Activated CD8-positive, alpha-beta memory T cell treated with anti-CD3 and anti-CD28 coated beads, Interleukin-2, amount 50 U/mL, for 24 hours (primary cell): ENCODE results near the gene AP3D1.

Experiments
- DNase-seq: peaks from one replicate; pipeline ENCODE4 v3.0.0-alpha.2; 2020; ENCODE audit errors: extremely low read depth

AP3D1 gene

DNA sequence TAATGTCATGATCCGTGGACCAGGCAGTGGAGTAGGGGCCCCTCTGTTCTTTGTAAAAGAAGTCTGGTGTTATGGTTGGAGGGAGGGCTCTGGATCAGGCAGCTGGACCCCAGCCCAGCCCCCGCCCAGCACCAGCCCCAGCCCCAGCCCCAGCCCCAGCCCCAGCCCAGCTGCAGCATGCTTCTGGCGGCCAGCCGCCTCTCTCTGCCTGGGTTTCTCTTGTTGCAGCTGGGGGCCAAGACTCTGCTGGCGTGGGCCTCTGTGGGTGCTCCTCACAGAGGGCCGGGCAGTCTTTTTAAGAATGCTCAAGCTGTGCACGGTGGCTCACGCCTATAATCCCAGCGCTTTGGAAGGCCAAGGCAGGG, 30.2 kb upstream of the AP3D1 start:
- DNase-seq: no peak

DNA sequence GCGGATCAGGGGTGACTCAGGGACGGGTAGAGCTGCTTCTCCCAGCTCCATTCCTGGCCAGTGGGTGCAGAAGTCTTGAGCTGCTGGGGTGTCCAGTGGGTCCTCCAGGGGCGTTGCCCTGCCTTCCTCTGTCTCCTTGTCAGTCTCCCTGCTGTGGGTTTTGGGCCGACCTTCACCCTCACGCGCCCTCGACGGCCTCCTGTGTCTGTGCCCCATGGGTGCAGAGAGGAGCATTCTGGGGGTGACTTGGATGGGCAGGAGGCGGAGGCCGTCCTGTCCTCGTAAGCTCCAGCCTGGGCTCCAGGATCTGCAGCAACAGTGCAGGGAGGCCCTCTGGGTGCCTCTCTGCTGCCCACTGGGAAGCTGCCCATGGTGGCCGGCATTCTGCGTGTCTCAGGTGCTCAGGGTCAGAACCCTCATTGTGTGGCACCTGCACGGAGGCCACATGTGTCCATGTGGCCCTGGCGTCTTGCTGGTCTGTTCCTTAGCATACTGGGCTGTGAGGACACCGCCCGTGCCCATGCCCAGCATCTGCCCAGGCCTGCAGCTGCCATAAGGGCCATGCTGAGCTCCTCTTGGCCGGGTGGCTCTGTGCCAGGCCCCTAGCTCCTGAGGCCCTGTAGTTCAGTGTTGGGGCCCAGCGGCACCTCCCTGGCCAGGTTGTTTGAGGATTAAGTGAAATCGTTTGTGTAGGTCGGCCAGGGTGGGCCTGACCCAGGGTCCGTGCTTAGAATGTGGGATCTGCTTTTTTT, 29.7 kb upstream of the AP3D1 start:
- no peak for DNase-seq

DNA sequence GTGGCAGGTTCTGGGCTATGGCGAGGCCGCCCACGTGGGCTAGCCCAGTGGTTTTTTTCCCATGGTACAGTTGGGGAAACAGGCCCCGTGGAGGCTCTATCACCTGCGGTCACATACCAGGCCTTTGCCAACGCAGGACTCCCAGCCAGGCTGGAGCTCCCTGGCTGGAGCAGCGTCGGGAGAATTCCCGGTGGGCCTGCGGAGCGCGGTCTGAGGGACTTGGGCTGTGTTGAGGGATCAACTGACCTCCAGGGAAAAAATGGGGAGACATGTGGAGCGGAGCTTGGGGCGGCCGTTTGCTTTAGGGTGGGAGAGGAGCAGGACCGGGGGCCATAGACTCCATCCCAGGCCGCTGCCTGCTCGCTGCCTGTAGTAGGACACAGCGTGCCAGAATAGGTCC, 28.7 kb upstream of the AP3D1 start:
- no peak for DNase-seq

DNA sequence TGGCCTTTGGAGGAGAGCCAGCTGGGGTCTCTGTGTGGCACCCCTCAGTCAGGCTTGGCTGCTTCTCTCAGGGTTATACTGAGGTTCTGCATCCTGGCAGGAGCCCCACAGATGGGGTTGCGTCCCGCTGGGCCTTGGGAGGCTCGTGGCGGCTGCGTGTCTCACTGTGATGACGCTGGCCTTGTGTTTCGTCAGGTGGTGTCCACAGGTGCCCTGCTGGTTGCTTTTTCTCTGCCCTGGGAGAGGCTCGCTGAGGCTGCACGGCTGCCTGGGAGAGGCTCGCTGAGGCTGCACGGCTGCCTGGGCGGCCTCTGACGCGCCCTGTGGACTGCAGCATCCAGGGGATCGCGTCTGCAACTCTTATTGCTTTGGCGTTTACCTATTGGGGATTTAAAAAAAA, 27.7 kb upstream of the AP3D1 start:
- DNase-seq: no peak

DNA sequence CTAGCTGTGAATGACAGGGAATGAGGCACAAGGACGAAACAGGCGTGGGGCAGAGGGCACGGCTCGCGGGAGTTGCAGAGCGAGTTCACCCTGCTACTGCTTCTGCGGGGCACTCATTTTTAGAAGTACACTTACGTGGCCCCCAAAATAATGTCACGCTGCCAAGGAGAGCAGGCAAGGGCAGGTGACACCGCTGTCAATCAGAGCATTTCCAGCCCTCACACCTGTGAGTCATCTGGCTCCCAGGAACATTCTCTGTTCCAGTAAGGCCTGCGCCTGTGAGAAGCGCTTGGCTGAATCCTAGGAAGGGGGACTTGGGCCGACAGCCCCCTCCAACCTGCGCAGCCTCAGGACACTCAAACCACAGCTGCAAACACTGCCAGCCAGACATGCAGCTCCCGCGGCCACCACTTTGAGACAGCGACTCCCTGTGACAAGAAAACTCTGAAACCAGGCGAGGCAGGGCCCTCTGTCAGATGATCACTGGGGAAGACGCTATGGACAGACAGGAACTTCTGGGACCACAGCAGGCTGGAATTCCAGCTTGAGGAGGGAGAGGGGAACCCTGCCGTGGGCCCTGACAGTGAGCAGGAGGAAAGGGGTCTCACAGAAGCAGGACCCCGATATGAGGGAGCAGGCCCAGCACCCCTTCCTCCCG, 25.1 kb upstream of the AP3D1 start:
- no peak for DNase-seq

DNA sequence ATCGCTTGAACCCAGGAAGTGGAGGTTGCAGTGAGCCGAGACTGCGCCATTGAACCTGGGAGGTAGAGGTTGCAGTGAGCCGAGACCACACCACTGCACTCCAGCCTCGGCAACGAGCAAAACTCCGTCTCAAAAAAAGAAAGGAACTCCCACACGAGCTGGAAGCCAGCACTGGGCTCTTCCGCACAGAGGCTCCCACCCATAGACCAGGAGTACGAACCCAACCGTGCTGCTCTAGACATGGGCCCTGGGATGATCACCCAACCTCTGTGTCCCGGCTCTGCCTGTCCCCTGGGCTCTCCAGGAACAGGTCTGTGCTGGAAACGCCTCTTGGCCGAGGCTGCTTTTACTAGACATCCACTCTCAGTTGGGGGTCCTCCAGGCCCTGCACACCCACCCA, 24.4 kb upstream of the AP3D1 start:
- DNase-seq: no peak

DNA sequence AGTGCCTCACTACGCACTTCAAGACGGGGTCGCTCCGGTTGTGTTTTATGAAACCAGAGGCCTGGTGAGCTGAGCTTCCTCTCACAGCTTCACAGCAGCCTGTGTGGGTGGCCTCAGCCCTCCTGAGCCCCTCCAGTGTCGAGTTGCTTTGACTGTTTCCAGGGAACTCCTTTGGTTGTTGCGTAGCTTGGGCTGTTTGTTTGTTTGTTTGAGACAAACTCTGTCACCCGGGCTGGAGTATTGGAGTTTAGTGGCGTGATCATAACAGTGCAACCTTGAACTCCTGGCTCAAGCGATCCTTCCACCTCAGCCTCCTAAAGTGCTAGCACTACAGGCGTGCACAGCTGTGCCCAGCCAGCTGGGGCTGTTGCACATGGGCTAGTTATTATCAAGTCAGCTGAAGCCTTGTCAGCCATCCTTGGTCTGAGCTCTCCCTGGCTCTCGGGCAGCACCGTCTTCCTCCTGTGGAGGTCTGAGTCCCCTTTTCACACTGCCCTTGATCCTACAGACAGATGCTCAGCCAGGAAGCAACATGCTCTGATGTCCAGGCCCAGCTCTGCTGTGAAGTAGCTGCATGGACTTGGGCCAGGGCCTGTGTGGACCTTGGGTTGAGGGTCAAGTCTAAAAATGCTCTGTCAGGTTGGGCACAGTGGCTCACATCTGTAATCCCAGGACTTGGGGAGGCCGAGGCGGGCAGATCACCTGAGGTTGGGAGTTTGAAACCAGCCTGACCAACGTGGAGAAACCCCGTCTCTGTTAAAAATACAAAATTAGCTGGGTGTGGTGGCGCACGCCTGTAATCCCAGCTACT, 22.6 kb upstream of the AP3D1 start:
- DNase-seq: no peak

DNA sequence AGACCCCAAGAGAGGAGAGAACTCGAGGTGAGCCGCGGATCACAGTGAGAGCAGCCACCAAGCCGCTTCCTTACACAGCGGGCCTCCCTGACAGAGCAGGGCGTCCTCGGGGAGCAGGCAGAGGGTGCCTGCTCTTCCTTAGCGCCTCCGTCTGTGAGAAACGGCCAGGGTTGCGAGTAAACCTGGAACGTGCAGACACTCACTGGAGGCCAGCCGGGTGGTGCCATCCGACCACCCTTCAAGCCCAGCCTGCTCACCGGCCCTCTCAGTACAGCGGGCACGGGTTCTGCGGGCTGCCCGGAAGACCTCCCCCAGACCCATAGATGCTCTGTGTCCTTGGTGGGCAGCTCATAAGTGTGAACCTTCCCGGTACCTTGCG, 22.0 kb upstream of the AP3D1 start:
- DNase-seq: no peak

DNA sequence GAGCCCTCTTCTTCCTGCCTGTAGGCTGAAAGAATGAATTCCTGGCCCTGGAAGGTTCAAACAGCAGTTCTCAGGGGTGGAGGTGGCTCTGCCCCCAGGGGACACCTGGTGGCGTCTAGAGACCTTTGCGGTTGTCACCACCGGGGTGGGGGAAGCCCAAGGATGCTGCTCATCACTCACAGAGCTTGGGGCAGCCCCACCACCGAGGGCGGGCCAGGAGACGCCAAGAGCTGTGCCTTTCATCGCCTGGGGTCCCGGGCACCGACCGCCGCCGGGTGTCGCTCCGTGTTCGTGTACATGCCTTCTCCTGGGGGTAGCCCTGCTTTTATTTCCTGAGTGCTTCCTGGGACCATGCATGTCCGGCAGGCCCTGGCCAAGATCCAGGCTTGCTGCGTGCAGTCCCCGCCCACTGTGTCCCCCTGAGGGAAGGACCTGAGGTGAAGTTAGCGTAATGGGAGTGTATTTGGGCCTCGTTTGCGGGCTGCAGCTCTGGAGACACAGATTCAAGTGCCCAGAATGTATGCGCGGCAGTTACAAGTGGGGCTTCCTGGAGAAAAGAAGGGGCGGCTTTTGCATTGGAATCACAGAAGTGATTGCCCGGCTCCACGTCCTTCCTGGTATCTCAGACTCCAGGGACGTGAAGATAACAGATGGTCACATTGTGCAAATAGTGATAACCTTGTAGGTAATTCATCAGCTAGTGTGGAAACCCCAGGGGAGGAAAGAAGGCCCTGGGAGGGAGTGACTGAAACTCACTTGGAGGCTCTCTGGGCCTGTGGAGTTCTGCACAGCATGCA, 20.2 kb upstream of the AP3D1 start:
- DNase-seq: peak; percentile 64

DNA sequence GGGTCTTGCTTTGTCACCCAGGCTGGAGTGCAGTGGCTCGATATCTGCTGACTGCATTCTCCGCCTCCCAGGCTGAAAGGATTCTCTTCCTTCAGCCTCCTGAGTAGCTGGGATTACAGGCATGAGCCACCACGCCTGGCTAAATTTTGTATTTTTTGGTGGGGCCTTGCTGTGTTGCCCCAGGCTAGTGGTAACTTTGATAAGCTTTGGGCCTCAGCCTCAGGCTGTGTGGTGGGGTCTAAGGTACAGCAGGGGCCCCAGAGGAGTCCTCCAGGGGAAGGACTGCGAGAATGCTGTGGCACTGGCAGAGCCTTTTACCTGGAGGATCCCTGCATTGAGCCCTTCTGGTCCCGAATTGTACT, 19.6 kb upstream of the AP3D1 start:
- DNase-seq: no peak

DNA sequence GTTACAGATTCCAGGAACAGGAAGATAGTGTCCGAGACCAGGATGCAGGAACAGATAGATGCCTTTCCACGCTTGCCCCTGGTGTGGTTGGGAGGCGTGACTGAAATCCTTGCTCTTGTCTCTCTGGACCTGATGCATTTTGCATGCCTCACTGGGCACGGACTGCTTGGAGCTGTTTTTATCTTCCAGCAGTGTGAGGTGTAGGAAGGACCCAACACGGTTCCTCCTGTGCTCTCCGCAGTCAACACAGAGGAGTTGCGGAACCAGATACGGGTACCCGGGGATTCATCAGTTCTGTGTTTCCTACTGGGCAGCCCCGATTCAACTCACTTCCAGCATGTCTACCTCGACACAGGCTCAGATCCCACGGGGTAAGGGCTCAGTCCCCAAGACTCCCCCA, 18.9 kb upstream of the AP3D1 start:
- DNase-seq: no peak

DNA sequence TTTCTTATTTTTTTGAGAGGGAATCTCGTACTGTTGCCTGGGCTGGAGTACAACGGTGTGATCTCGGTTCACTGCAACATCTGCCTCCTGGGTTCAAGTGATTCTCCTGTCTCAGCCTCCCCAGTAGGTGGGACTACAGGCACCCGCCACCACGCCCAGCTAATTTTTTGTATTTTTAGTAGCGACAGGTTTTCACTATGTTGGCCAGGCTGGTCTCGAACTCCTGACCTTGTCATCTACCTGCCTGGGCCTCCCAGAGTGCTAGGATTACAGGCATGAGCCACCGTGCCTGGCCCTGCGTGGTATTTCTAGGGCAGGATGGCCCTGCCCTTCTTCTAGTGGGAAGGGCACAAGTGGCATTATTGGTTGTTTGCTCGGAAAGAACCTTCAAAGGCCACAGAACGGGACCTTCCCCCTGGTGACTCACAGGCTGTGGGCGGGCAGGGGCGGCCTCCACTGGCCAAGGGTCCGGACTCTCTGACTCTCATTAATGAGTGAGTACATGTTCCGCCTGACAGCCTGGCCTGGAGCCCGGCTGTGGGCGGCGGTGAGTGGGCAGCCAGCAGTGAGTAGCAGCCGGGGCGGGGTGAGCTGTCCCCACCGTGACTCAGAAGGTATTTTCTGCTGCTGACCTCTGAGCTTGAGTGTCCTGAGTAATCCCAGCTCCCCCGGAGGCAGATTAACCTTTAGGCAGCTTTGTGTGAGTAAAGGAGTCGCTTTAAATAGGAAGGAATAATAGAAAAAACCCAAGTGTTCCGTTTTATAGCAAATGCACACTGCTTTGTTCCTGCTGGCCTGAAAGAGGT, 17.5 kb upstream of the AP3D1 start:
- peak; percentile 59 for DNase-seq

DNA sequence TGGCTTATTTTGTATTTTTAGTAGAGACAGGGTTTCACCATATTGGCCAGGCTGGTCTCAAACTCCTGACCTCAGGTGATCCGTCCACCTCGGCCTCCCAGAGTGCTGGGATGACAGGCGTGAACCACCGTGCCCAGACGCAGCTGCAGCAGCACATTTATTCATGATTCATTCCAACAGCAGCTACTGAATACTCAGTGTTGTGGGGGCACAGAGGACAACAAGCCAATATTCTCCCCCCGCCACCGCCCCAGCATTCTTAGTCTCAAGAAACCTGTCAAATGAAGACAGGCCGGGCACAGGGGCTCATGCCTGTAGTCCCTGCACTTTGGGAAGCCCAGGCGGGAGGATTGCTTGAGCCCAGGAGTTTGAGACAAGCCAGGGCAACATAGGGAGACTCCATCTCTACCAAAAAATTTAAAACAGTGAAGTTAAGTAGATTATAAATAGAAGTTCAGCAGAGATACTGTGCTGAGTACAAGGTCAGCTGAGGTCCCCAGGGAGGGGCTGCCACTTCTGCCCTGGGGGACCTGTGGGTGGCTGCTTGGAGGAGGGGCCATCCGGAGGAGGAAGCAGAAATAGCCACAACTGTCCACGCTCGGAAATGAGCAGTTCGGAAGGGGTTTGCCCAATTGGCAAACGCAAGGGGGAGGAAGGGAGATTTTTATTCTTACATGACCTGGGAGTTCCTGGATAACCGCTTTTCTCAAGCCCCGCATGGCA, 16.7 kb upstream of the AP3D1 start:
- DNase-seq: no peak

DNA sequence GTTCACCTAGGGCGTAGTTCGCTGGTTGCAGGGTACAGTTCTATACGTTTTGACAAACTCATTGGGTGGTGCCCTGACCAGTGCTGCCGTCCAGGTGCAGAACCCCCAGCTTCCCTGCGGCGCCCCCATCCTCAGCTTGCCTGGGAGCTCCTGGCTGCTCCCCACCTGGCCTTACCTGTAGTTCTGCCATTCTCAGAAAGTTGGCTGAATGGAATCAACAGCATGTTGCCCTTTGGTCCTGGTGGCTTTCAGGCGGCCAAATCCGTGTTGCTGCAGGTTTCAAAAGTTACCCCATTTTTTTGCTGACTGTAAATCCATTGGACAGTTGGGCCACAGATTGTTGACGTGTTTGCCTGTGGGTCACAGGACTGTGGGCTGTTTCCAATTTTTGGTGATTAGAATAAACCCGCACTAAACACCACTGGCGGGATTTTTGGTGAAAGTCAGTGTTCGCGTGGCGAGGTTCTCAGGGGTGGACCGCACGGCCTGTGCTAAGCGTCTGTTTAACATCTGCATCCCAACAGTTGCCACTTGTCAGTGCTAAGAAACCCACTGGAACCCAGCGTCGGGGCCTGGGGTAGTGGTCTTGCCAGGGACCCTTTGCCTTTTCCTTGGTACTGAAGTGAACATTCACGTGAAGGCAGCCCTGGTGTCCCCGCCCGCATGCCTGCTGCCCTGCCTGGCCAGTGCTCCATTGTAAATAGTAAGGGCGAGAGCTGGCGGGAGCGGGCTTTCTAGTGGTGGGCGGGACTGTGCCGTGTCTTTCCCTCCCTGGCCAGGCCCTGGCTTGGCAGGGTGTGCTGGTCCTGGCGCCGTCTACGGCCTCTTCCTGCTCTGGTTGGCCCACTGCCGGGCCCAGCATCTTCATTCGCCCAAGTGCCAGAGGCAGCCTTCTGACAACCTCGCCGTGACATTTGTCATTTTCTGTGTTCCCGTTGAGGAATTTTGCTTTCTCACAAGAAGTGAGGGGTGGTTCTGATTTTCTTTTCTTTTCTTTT, 15.7 kb upstream of the AP3D1 start:
- no peak for DNase-seq

DNA sequence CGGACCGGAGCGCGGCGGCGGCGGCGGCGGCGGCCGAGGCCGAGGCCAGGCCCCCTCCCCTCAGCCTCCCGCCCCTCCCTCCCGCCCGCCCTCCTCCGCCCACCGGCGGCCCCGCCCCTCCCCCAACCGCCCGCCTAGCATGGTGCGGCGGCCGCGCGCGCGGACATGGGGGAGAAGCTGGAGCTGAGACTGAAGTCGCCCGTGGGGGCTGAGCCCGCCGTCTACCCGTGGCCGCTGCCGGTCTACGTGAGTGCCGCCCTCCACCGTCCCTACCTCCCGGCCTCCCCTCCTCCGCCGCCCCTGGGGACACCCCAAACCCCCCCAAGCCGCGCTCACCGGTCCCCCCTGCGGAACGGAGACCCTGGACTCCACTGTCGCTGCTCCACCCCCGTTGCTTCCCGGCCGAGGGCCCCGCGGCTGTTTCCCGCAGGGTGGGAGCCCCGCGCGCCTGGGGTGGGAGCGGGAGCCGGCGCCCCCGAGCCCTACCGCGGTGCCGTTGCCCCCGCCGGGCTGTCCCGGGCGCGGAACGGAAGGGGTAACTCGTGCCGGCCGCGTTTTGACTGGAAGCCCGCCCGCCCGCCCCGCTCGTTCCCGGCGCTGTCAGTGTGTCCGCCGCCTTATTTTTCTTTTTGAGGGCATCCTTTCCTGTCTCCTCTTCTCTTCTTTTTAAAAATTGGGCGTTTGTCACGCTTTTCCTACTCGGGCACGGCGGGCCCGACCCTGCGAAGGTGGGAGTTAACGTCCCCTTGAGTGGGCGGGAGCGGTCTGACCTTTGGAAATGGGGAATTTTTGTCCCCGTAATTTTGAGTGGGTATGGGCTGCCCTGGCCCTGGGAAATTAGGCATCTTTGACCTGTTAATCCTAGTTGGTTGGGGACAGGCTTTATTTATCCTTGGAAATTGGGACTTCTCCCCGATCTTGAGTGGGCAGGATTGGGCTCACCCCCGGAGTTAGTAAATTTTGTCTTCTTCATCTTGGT, 12.9 kb upstream of the AP3D1 start:
- DNase-seq: no peak

DNA sequence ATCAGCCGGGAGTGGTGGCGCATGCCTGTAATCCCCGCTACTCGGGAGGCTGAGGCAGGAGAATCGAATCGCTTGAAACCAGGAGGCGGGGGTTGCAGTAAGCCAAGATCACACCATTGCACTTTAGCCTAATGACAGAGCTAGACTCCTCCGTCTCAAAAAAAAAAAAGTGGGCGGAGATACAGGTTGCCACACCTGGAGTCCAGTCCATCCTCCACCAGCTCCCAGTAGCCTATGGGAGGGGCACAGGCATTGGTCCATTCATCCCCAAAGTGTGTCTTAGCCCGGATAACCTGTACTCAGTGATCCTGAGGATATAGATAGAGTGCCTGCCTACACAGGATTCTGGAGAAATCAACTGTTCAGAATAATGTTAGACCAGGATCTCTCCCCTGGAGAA, 9.0 kb upstream of the AP3D1 start:
- no peak for DNase-seq

DNA sequence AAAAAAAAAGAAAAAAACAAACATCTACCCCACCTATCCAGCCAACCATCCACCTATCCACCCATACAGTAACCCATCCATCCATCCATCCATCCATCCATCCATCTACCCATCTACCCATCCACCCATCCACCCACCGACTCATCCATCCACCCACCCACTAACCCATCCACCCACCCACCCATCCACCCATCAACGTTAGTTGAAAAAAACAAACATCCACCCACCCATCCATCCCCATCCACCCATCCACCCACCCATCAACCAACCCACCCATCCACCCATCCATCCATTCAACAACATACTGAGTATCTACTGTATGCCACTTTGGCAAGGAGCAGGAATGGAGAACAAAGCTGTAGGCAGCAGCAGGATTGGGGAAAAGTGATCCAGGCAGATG, 6.1 kb upstream of the AP3D1 start:
- DNase-seq: no peak

DNA sequence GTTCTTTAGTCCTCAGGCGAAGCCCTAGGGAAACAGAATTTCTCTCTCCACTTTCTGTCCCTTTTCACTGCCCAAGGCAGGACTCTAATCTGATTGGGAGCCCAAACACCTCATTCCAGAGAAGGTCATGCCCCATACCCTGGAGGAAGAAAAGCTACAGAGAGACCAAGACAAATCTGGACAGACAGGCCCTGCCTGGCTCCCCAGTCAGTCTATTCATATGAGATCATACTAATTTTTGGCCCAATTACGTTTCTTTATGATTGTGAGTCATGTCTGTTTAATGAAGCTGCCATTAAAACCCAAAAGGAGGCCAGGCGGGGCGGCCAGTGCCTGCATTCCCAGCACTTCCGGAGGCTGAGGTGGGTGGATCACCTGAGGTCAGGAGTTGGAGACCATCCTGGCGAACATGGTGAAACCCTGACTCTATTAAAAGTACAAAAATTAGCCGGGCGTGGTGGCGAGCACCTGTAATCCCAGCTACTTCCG, 3.3 kb upstream of the AP3D1 start:
- no peak for DNase-seq
